Ramos (cell line): ENCODE data around the gene CD44.
"Not testable (repeated sequence)": the region's sequence is repeated elsewhere in the genome, so short reads cannot be mapped to it uniquely, and the experiment has no call there.

Source experiments
- in situ Hi-C: fragments of 300-500 bp; cut with MboI; formaldehyde crosslinking; loops from one replicate; pipeline ENCODE4 v1.14.3; 2022; ENCODE audit warnings: low sequenced_read_pairs; ENCODE audit not compliant: unreplicated experiment

Gene CD44

GRCh38 chr11:35206616-35207015 lies 67.6 kb downstream of the CD44 start:
- in situ Hi-C loops, result no loop called here

GRCh38 chr11:35207471-35208403 lies 68.8 kb downstream of the CD44 start:
- in situ Hi-C loops, result no loop called here

- in situ Hi-C loops, result no loop called here
Observed at GRCh38 chr11:35208795-35209194, 69.8 kb downstream of the CD44 start.

- in situ Hi-C loops, result no loop called here
Observed at GRCh38 chr11:35210876-35211546, 72.0 kb downstream of the CD44 start.

GRCh38 chr11:35211952-35212351 lies 73.0 kb downstream of the CD44 start:
- in situ Hi-C loops, result no loop called here

GRCh38 chr11:35214226-35214770 lies 75.3 kb downstream of the CD44 start:
- in situ Hi-C loops, result no loop called here

- in situ Hi-C loops, result no loop called here
Observed at GRCh38 chr11:35214792-35215193, 75.8 kb downstream of the CD44 start.

- in situ Hi-C loops, result no loop called here
Observed at GRCh38 chr11:35215945-35216344, 77.0 kb downstream of the CD44 start.

GRCh38 chr11:35216962-35217678 lies 78.1 kb downstream of the CD44 start:
- in situ Hi-C loops, result no loop called here

- in situ Hi-C loops, result no loop called here
Observed at GRCh38 chr11:35218956-35219355, 80.0 kb downstream of the CD44 start.

- in situ Hi-C loops, result no loop called here
Observed at GRCh38 chr11:35223371-35223796, 84.4 kb downstream of the CD44 start.

- in situ Hi-C loops, result no loop called here
Observed at GRCh38 chr11:35223991-35224390, 85.0 kb downstream of the CD44 start.

GRCh38 chr11:35225946-35226520 lies 87.1 kb downstream of the CD44 start:
- in situ Hi-C loops, result no loop called here

- in situ Hi-C loops, result not testable (repeated sequence)
Observed at GRCh38 chr11:35226756-35227155, 87.8 kb downstream of the CD44 start.

GRCh38 chr11:35227576-35228327 lies 88.8 kb downstream of the CD44 start:
- in situ Hi-C loops, result no loop called here

- in situ Hi-C loops, result no loop called here
Observed at GRCh38 chr11:35228328-35228725, 89.4 kb downstream of the CD44 start.

- in situ Hi-C loops, result no loop called here
Observed at GRCh38 chr11:35230388-35230787, 91.4 kb downstream of the CD44 start.

- in situ Hi-C loops, result no loop called here
Observed at GRCh38 chr11:35231076-35231860, 92.3 kb downstream of the CD44 start.

GRCh38 chr11:35232891-35233330 lies 93.9 kb downstream of the CD44 start:
- in situ Hi-C loops, result no loop called here
